GM23338 (cell line): Measurements from ENCODE around the gene PTPRO. TPM values are rescaled to one million over a fixed set of nuclear protein-coding genes. Genes with fewer than 3 reads are reported as not detected.

Experiments
- ATAC-seq: fragments of 200-7000 bp; cut with Tn5 transposase; 3 replicates; pipeline ENCODE4 v1.9.1; 2020
- DNase-seq: peaks from one replicate; pipeline ENCODE4 v3.0.0-alpha.2; 2015; ENCODE audit warnings: low spot score
- H2AFZ ChIP-seq: fragments of 200-600 bp; sonication (generic); 2 replicates; pipeline ENCODE4 v1.8.0; 2016; ENCODE audit warnings: antibody characterized with exemption, mild to moderate bottlenecking, moderate library complexity
- H3F3A ChIP-seq: fragments of 200-600 bp; sonication (generic); replicated peaks from 2 replicates; pipeline ENCODE4 v1.8.0; 2017; ENCODE audit warnings: antibody characterized with exemption, mixed run types, low read depth
- H3K27ac ChIP-seq: fragments of 200-600 bp; sonication (generic); 2 replicates; pipeline ENCODE4 v1.6.1; 2016; ENCODE audit warnings: low read depth
- H3K27me3 ChIP-seq: fragments of 200-600 bp; sonication (generic); 2 replicates; pipeline ENCODE4 v1.8.0; 2016; ENCODE audit warnings: mild to moderate bottlenecking, mixed run types, moderate library complexity; ENCODE audit not compliant: insufficient read depth
- H3K36me3 ChIP-seq: fragments of 200-600 bp; sonication (generic); 2 replicates; pipeline ENCODE4 v1.8.0; 2016; ENCODE audit warnings: mild to moderate bottlenecking; ENCODE audit not compliant: insufficient read depth
- H3K4me1 ChIP-seq: fragments of 200-600 bp; sonication (generic); 2 replicates; pipeline ENCODE4 v1.8.0; 2016; ENCODE audit warnings: mild to moderate bottlenecking, moderate library complexity; ENCODE audit not compliant: insufficient read depth
- H3K4me2 ChIP-seq: fragments of 200-600 bp; sonication (generic); 2 replicates; pipeline ENCODE4 v1.7.1; 2017; ENCODE audit warnings: mixed run types
- H3K4me3 ChIP-seq: fragments of 200-600 bp; sonication (generic); 2 replicates; pipeline ENCODE4 v1.6.1; 2016; ENCODE audit warnings: mixed run types
- H3K79me2 ChIP-seq: fragments of 200-600 bp; sonication (generic); replicated peaks from 2 replicates; pipeline ENCODE4 v1.8.0; 2017; ENCODE audit warnings: mild to moderate bottlenecking; ENCODE audit not compliant: insufficient read depth
- H3K9me2 ChIP-seq: fragments of 200-600 bp; sonication (generic); 2 replicates; pipeline ENCODE4 v1.8.0; 2017; ENCODE audit not compliant: insufficient read depth
- H4K20me1 ChIP-seq: fragments of 200-600 bp; sonication (generic); replicated peaks from 2 replicates; pipeline ENCODE4 v1.8.0; 2017; ENCODE audit warnings: mild to moderate bottlenecking; ENCODE audit not compliant: insufficient read depth
- H3K27ac Mint-ChIP-seq: 2 replicates; pipeline ENCODE4 v1.8.0; 2020; ENCODE audit warnings: inconsistent platforms, mild to moderate bottlenecking, moderate library complexity, mixed read lengths
- H3K27me3 Mint-ChIP-seq: 3 replicates; pipeline ENCODE4 v1.8.0; 2022; ENCODE audit warnings: low read depth, mild to moderate bottlenecking, moderate library complexity, mixed read lengths, inconsistent platforms; ENCODE audit not compliant: insufficient read depth, poor library complexity
- H3K36me3 Mint-ChIP-seq: 3 replicates; pipeline ENCODE4 v1.8.0; 2021; ENCODE audit warnings: low read depth, mild to moderate bottlenecking, inconsistent platforms, moderate library complexity, mixed read lengths
- H3K4me1 Mint-ChIP-seq: 3 replicates; pipeline ENCODE4 v1.8.0; 2020; ENCODE audit warnings: mild to moderate bottlenecking, inconsistent platforms, mixed read lengths
- H3K4me3 Mint-ChIP-seq: 3 replicates; pipeline ENCODE4 v1.8.0; 2021; ENCODE audit warnings: moderate library complexity, mild to moderate bottlenecking, inconsistent platforms, mixed read lengths
- H3K9me3 Mint-ChIP-seq: 3 replicates; pipeline ENCODE4 v1.8.0; 2020; ENCODE audit warnings: moderate library complexity, mild to moderate bottlenecking, inconsistent platforms, mixed read lengths
- JUNB ChIP-seq: IDR thresholded peaks from one replicate; pipeline ENCODE4 v1.6.1; 2016; ENCODE audit warnings: antibody characterized with exemption; ENCODE audit not compliant: unreplicated experiment
- POLR2AphosphoS5 ChIP-seq: IDR thresholded peaks from 2 replicates; pipeline ENCODE4 v1.6.1; 2016; ENCODE audit warnings: antibody characterized with exemption, low read depth
- REST ChIP-seq: IDR thresholded peaks from one replicate; pipeline ENCODE4 v1.6.1; 2018; ENCODE audit warnings: antibody characterized with exemption; ENCODE audit not compliant: unreplicated experiment
- ZNF114 ChIP-seq: fragments of 250-450 bp; sonication (Bioruptor Pico); IDR thresholded peaks from 2 replicates; pipeline ENCODE4 v1.5.0; 2020; ENCODE audit warnings: mild to moderate bottlenecking, moderate library complexity
- ZNF462 ChIP-seq: fragments of 250-450 bp; sonication (Bioruptor Pico); IDR thresholded peaks from 2 replicates; pipeline ENCODE4 v1.5.0; 2020; ENCODE audit warnings: mild to moderate bottlenecking, moderate library complexity
- polyA plus RNA-seq: library from polyadenylated mRNA; unstranded; fragments of >200 nt; fragmentation: Nextera tagmentation; extraction: Ambion mirVana; gene quantifications from 2 replicates; pipeline ENCODE4 v1.2.1, GENCODE V29; 2016
- total RNA-seq: library from RNA; depleted of rRNA; stranded (reverse); fragments of >200 nt; shearing (Covaris generic); gene quantifications from 2 replicates; pipeline ENCODE4 v1.2.3, GENCODE V29; 2014

The PTPRO gene
- total and polyA plus RNA-seq, 2 experiments from 2014 or later: 1.4 to 1.5 TPM

DNA sequence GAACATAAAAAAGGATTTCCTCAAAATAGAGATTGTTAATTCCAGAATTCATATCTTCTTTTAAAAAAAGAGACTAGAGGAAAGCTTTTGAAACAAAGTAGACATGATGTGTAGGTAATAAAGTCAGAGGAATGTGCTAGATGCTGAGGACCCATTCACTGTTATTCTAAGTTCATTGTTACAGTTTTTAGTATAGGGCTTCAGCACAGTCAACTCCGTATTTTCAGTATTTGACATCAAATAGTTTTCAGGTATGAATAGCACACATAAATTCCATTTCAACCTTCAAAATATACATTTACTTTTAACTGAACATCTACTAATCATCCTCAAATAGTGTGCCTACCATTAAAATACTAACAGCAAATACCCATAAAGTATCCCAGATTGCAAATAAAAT, 239.1 kb downstream of the PTPRO start (continued):
- TF ChIP-seq ZNF462 (CRISPR knock-in tag) (no peak), POLR2AphosphoS5 (no peak), ZNF114 (CRISPR knock-in tag) (no peak)

- no peak overlapping the region for H3K27ac Mint-ChIP-seq
- Histone ChIP-seq H3K79me2 (no peaks in the 10 kb centered on the region), H3K27ac (no peak overlapping the region), H3K4me3 (no peak overlapping the region), H3K36me3 (no peaks in the 10 kb centered on the region), H3K27me3 (no peaks in the 10 kb centered on the region), H3K4me1 (peaks cover 20% of the 10 kb centered on the region), H3F3A (no peaks in the 10 kb centered on the region), H3K4me2 (no peak overlapping the region), H3K9me2 (peaks cover 4% of the 10 kb centered on the region; the same call in 1 of the 2 replicates), H4K20me1 (no peaks in the 10 kb centered on the region), H2AFZ (no peak overlapping the region)
- H3K4me3 Mint-ChIP-seq: no peak overlapping the region
- H3K27me3 Mint-ChIP-seq: no peaks in the 10 kb centered on the region
- peaks cover 17% of the 10 kb centered on the region for H3K4me1 Mint-ChIP-seq
- DNase-seq (no peak), ATAC-seq (no peak)
- H3K36me3 Mint-ChIP-seq: no peaks in the 10 kb centered on the region
- no peaks in the 10 kb centered on the region for H3K9me3 Mint-ChIP-seq
- no peak for TF ChIP-seq REST
- TF ChIP-seq JUNB: no peak
These were observed 240.0 kb downstream of the PTPRO start for GRCh38 chr12:15562263-15562662.
